Suprapubic skin (tissue), 4 donors: ENCODE measurements around the gene OSGIN1. TPM values are rescaled to one million over a fixed set of nuclear protein-coding genes. Genes with fewer than 3 reads are reported as not detected.

Experiments
- DNase-seq, 2 donors: peaks; one replicate each; pipeline ENCODE4 v3.0.0-alpha.2; 2019; ENCODE audit warnings: low spot score in 2 of 2
- H3K27ac ChIP-seq: fragments of 200-600 bp; sonication (generic); one replicate; pipeline ENCODE4 v1.5.1; 2019
- H3K27me3 ChIP-seq: fragments of 200-600 bp; sonication (generic); one replicate; pipeline ENCODE4 v1.5.1; 2019
- H3K36me3 ChIP-seq: fragments of 200-600 bp; sonication (generic); one replicate; pipeline ENCODE4 v1.5.1; 2019
- H3K4me1 ChIP-seq: fragments of 200-600 bp; sonication (generic); one replicate; pipeline ENCODE4 v1.5.1; 2019
- H3K4me3 ChIP-seq: fragments of 200-600 bp; sonication (generic); one replicate; pipeline ENCODE4 v1.5.1; 2019; ENCODE audit warnings: mild to moderate bottlenecking
- H3K9me3 ChIP-seq: fragments of 200-600 bp; sonication (generic); one replicate; pipeline ENCODE4 v1.5.1; 2019
- EP300 ChIP-seq: sonication (generic); formaldehyde crosslinking; IDR thresholded peaks from one replicate; pipeline ENCODE4 v1.6.1; 2017; ENCODE audit warnings: antibody characterized with exemption
- POLR2A ChIP-seq, 2 donors: fragments of 450-650 bp; IDR thresholded peaks; one replicate each; pipeline ENCODE4 v1.6.1; 2017; ENCODE audit warnings: antibody characterized with exemption in 2 of 2, mild to moderate bottlenecking in 2 of 2, moderate library complexity in 2 of 2
- POLR2AphosphoS5 ChIP-seq, 3 donors: sonication (generic); formaldehyde crosslinking; IDR thresholded peaks; one replicate each; pipeline ENCODE4 v1.6.1; 2017; ENCODE audit warnings: antibody characterized with exemption in 3 of 3
- WGBS: methylation state at CpG from one replicate; pipeline ENCODE4 v1.1.5; 2018; 5-methylcytosine and 5-hydroxymethylcytosine counted together
- total RNA-seq, 4 donors: library from RNA; depleted of rRNA; stranded (reverse); fragments of >200 nt; gene quantifications; one replicate each; pipeline ENCODE4 v1.1.0, GENCODE V29; 2016
- TF ChIP-seq, protein P1 (sequence below), 2 donors: fragments of 200-600 bp in 1 of 2; fragments of 450-650 bp in 1 of 2; sonication (generic) in 1 of 2; IDR thresholded peaks; one replicate each; pipeline ENCODE4 v1.5.1; 2016 to 2019; ENCODE audit warnings: antibody characterized with exemption in 2 of 2, mild to moderate bottlenecking in 1 of 2, moderate library complexity in 1 of 2

Gene OSGIN1
- total RNA-seq, 4 donors from 2014 or later = 1.0 to 2.2 (median 1.5) TPM

DNA sequence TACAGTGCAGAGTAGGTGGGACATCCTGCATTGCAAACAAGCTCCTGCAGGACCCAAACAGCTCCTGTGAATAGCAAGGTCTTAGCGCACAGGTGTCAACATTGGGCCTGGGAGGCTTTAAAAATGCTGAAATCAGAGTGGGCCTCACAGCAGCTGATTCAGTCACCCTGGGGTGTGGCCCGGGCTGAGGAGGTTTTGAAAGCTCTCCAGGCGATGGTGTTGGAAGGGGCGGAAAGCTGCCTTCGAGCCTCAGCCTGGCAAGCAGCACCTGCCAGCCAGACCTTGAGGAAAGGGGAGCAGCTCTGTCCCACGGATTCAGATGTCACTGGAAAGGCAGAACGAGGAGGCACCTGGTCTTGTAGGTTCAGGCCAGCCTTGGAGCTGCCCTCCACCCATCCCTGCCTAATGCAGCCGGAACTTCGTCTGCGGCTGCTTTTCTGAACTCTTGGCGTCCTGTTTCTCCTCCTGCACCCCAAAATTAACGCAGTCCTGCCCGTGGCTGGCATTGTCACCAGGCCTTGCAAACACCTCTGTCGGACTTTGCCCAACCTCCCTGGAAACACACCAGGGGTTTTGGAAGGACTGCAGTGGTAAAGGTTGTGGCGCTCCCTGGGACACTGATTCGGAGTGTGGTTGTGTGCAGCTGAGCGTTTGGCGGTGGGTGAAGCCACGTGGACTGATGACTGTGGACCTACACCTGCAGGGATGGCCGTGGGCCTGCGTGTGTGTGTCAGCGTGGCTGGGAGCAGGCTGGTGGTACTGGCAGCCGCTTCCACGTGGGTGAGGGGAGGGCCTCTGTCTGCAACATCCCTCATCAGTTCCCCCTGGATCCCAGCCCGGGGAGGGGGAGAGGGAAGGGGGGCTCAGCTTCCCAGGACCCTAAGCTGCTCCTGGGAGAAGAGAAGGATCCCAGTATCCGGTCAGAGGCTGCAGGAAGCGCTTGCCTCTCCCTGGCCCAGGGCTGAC, 18.4 kb downstream of the OSGIN1 start:
- Histone ChIP-seq H3K4me3 (no peak overlapping the region), H3K36me3 (no peaks in the 10 kb centered on the region), H3K27ac (no peak overlapping the region), H3K9me3 (no peaks in the 10 kb centered on the region), H3K4me1 (peaks cover 8% of the 10 kb centered on the region), H3K27me3 (peaks cover 31% of the 10 kb centered on the region)
- TF ChIP-seq POLR2AphosphoS5 (IDR thresholded peaks at IDR 0.05) (no peak), POLR2A (IDR thresholded peaks at IDR 0.05) (no peak), EP300 (no peak)
- TF ChIP-seq, protein P1, sequence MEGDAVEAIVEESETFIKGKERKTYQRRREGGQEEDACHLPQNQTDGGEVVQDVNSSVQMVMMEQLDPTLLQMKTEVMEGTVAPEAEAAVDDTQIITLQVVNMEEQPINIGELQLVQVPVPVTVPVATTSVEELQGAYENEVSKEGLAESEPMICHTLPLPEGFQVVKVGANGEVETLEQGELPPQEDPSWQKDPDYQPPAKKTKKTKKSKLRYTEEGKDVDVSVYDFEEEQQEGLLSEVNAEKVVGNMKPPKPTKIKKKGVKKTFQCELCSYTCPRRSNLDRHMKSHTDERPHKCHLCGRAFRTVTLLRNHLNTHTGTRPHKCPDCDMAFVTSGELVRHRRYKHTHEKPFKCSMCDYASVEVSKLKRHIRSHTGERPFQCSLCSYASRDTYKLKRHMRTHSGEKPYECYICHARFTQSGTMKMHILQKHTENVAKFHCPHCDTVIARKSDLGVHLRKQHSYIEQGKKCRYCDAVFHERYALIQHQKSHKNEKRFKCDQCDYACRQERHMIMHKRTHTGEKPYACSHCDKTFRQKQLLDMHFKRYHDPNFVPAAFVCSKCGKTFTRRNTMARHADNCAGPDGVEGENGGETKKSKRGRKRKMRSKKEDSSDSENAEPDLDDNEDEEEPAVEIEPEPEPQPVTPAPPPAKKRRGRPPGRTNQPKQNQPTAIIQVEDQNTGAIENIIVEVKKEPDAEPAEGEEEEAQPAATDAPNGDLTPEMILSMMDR (IDR thresholded peaks at IDR 0.05) = no peak
- WGBS = 77% methylated on average over 21 of the region's 27 CpGs
- DNase-seq = peak in 1 of 2 donors; percentile 44

DNA sequence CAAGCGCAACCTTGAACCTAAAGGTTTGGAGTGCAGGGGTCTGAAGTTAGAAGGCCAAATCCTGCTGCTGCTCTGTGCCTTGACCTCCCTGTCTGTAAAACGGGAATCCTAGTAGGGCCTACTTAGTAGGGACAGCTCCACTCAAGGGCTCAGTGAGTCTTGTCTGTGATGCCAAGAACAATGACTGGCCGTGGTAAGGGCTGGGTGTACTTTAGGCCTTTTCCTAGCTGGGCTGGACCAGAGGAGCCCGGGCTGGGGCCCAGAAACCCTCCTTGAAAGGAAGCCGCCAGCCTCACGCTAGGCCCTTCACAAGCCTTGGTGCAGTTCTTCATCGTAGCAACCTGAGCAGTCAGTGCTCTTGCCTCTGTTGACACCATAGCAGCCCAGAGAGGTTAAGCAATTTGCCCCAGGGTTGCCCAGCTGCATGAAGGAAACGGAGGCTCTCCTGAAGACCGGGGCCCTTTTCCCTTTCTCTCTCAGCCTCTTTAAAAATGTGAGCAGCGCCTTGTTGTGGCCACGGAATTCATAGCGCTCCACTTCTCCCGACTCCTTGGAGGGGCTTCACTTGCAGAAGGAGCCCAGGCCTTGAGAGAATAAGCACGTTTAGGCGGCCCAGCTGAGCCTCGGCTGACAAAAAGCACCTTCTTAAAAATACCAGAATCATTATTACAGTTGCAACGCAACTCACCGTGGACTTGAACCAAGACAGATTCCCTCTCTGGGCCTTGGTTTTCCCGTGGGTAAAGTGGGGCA, 19.4 kb downstream of the OSGIN1 start:
- WGBS = 80% methylated on average over 19 of the region's 19 CpGs

DNA sequence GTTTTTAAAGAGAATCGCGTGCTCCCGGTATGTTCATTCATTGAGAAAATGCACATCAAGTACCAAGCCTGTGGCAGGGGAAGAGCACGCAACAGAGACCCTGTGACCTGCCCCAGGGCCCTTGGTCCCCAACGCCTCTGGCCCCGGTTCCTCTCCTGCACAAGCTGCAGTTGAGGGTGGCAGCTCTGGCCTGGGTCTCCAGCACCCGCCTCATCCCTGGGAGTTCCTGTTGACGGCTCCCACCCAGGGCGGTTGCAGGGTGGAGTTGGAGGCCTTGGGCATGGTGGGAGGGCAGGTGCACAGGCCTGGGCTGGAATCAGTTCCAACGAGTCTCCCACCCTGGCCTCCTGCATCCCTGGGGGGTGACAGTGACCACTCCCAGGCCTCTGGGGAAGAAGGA, 20.0 kb downstream of the OSGIN1 start:
- peaks cover 7% of the 10 kb centered on the region for H3K4me1 ChIP-seq
- no peak overlapping the region for H3K27ac ChIP-seq
- no peak for TF ChIP-seq EP300
- no peak for TF ChIP-seq POLR2AphosphoS5 (IDR thresholded peaks at IDR 0.05)
- TF ChIP-seq POLR2A (IDR thresholded peaks at IDR 0.05) = no peak
- TF ChIP-seq, protein P1 (IDR thresholded peaks at IDR 0.05) = no peak
- H3K36me3 ChIP-seq = no peaks in the 10 kb centered on the region
- no peak overlapping the region for H3K4me3 ChIP-seq
- H3K9me3 ChIP-seq = no peaks in the 10 kb centered on the region
- H3K27me3 ChIP-seq = peaks cover 28% of the 10 kb centered on the region
- DNase-seq = peak in 1 of 2 donors; percentile 56
- 63% methylated on average over 7 of the region's 10 CpGs for WGBS

More for the DNA sequence above, 19.4 kb downstream of the OSGIN1 start:
- H3K4me3 ChIP-seq = no peak overlapping the region
- H3K27me3 ChIP-seq = peaks cover 31% of the 10 kb centered on the region
- no peak overlapping the region for H3K27ac ChIP-seq
- H3K9me3 ChIP-seq = no peaks in the 10 kb centered on the region
- H3K36me3 ChIP-seq = no peaks in the 10 kb centered on the region
- peak in 1 of 2 donors; percentile 37 for DNase-seq
- TF ChIP-seq POLR2A (IDR thresholded peaks at IDR 0.05) (no peak), POLR2AphosphoS5 (IDR thresholded peaks at IDR 0.05) (no peak), EP300 (no peak)
- TF ChIP-seq, protein P1 (IDR thresholded peaks at IDR 0.05) = no peak
- peaks cover 8% of the 10 kb centered on the region for H3K4me1 ChIP-seq

DNA sequence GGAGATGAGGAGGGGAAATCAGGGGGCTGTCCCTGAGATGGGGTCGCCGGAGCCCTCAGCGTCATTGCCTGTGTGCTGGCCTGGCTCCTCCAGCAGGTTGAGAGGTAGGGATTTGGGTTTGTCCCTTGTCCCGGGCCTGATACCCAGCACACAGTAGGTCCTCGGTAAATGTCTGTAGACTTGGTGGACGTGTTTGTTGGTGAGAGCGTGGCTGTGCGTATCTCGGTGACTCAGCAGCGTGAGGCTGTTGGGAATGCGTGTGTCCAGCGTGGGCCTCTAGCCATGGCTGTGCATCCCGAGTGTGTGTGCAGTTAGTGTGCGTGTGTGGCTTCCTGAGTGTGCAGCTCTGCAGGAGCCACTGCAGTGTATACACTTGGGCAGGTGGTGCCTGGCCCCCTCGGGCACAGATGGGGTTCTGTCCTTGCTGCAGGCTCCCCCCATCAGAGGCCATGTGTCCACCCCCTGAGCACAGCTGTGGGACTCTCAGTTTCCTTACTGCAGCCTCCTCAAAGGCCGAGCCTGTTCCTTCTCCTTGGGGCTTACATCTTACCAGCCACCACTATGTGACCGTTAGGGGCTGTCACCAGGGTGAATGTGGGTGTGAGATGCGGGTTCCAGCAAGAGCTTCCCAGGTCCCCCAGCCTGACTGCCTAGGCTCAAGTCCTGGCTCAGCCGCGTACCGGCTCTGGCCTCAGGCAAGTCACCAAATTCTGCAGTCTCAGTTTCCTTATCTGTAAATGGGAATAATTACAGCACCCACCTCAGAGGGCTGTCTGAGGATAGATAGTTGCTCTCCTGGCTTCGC, 20.7 kb downstream of the OSGIN1 start:
- no peak overlapping the region for H3K27ac ChIP-seq
- H3K36me3 ChIP-seq = no peaks in the 10 kb centered on the region
- peaks cover 23% of the 10 kb centered on the region for H3K27me3 ChIP-seq
- H3K4me1 ChIP-seq = peaks cover 3% of the 10 kb centered on the region
- WGBS = 81% methylated on average over 7 of the region's 22 CpGs
- no peak overlapping the region for H3K4me3 ChIP-seq
- TF ChIP-seq, protein P1 (IDR thresholded peaks at IDR 0.05) = no peak
- no peak for TF ChIP-seq POLR2A (IDR thresholded peaks at IDR 0.05)
- TF ChIP-seq EP300 = no peak
- no peak for TF ChIP-seq POLR2AphosphoS5 (IDR thresholded peaks at IDR 0.05)
- no peak for DNase-seq
- H3K9me3 ChIP-seq = no peaks in the 10 kb centered on the region
